ENCODE measurements around the gene PRAC1. TPM values are rescaled to one million over a fixed set of nuclear protein-coding genes. Genes with fewer than 3 reads are reported as not detected.

The PRAC1 gene
- total and polyA plus RNA-seq, 12 donors: 2.7 TPM; not detected in 11

GRCh38 chr17:48732688-48733629 lies 10.6 kb upstream of the PRAC1 start:
- Histone ChIP-seq H3K27ac (no peak overlapping the region), H3K27me3 (peaks cover 94% of the 10 kb centered on the region), H3K9me3 (replicated peaks in 1 of 3) (no peaks in the 10 kb centered on the region), H3K36me3 (replicated peaks in 1 of 2) (no peaks in the 10 kb centered on the region), H3K4me3 (no peak overlapping the region), H3K4me1 (replicated peaks in 1 of 2) (no peaks in the 10 kb centered on the region)
- intact Hi-C loops (cut with DNase I): no loop called here
- TF ChIP-seq, protein P1, sequence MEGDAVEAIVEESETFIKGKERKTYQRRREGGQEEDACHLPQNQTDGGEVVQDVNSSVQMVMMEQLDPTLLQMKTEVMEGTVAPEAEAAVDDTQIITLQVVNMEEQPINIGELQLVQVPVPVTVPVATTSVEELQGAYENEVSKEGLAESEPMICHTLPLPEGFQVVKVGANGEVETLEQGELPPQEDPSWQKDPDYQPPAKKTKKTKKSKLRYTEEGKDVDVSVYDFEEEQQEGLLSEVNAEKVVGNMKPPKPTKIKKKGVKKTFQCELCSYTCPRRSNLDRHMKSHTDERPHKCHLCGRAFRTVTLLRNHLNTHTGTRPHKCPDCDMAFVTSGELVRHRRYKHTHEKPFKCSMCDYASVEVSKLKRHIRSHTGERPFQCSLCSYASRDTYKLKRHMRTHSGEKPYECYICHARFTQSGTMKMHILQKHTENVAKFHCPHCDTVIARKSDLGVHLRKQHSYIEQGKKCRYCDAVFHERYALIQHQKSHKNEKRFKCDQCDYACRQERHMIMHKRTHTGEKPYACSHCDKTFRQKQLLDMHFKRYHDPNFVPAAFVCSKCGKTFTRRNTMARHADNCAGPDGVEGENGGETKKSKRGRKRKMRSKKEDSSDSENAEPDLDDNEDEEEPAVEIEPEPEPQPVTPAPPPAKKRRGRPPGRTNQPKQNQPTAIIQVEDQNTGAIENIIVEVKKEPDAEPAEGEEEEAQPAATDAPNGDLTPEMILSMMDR (IDR thresholded peaks at IDR 0.05): no peak
- no peak for TF ChIP-seq POLR2A (IDR thresholded peaks at IDR 0.05)
- no peak for DNase-seq
- 8 to 15% (median 11%) methylated on average over 15 to 50 of the region's 50 CpGs for WGBS, 4 donors

DNA sequence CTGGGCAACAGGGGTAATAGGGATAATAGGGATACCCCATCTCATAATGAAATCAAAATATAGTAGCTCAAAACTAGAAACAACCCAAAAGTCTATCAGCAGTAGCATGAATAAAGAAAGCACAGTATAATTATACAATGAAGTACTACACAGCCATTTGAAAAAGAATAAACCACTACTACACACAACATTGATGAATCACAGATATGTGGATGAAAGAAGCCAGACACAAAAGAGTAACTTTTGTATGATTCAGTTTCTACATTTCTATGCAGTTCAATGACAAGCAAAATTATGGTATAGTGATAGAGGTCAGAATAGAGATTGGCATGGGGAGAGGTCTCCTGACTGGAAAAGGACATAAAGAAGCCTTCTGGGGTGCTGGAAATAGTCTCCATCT lies 9.0 kb upstream of the PRAC1 start:
- H3K36me3 ChIP-seq (replicated peaks in 1 of 2): no peaks in the 10 kb centered on the region
- no peak for TF ChIP-seq POLR2A (IDR thresholded peaks at IDR 0.05)
- TF ChIP-seq, protein P1 (IDR thresholded peaks at IDR 0.05): no peak
- no peaks in the 10 kb centered on the region for H3K9me3 ChIP-seq (replicated peaks in 1 of 3)
- DNase-seq: no peak
- no peaks in the 10 kb centered on the region for H3K4me1 ChIP-seq (replicated peaks in 1 of 2)
- H3K4me3 ChIP-seq: no peak overlapping the region
- H3K27ac ChIP-seq: no peak overlapping the region
- intact Hi-C loops (cut with DNase I): no loop called here
- H3K27me3 ChIP-seq: peaks cover 94% of the 10 kb centered on the region

DNA sequence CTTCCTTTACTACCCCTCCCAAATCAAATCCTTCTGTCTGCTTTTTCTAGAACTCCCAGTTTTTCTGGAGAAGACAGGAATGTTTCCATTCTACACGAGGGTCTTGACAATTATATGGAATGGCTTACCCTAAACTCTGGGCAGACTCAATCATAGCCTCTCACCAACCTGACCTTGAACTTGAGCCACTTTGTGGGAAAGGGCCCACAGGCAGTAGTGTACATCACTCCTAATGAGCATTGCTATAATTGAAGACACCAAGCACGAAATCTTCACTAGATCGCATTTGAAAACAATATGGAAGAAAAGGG lies 7.9 kb upstream of the PRAC1 start:
- H3K36me3 ChIP-seq (replicated peaks in 1 of 2): no peaks in the 10 kb centered on the region
- H3K27me3 ChIP-seq: peaks cover 96% of the 10 kb centered on the region
- H3K4me3 ChIP-seq: no peak overlapping the region
- peaks cover 0 to under 1% of the 10 kb centered on the region in 2 donors for H3K4me1 ChIP-seq (replicated peaks in 1 of 2)
- intact Hi-C loops (cut with DNase I): no loop called here
- TF ChIP-seq, protein P1 (IDR thresholded peaks at IDR 0.05): no peak
- TF ChIP-seq POLR2A (IDR thresholded peaks at IDR 0.05): no peak
- no peak overlapping the region for H3K27ac ChIP-seq
- no peaks in the 10 kb centered on the region for H3K9me3 ChIP-seq (replicated peaks in 1 of 3)
- 33 to 54% (median 37%) methylated on average over 3 of the region's 3 CpGs for WGBS, 4 donors
- DNase-seq: no peak

GRCh38 chr17:48729335-48730239 lies 7.3 kb upstream of the PRAC1 start:
- WGBS, 4 donors: 9 to 12% (median 11%) methylated on average over 19 of the region's 19 CpGs
- Histone ChIP-seq H3K27ac (no peak overlapping the region), H3K36me3 (replicated peaks in 1 of 2) (no peaks in the 10 kb centered on the region), H3K9me3 (replicated peaks in 1 of 3) (no peaks in the 10 kb centered on the region), H3K27me3 (peaks cover 96% of the 10 kb centered on the region), H3K4me1 (replicated peaks in 1 of 2) (peaks cover 0 to 6% of the 10 kb centered on the region in 2 donors), H3K4me3 (no peak overlapping the region)
- intact Hi-C loops (cut with DNase I): loop anchor here (5.0 kb wide), 2 partner anchors 63 to 148 kb away; no protein-coding TSS in a partner anchor
- no peak for DNase-seq
- no peak for TF ChIP-seq POLR2A (IDR thresholded peaks at IDR 0.05)
- TF ChIP-seq, protein P1 (IDR thresholded peaks at IDR 0.05): no peak

All from adrenal gland (tissue), 12 donors.